ENCODE measurements around the gene RBM42. TPM values are rescaled to one million over a fixed set of nuclear protein-coding genes. Genes with fewer than 3 reads are reported as not detected.

RBM42 gene
- total and polyA plus RNA-seq, 9 of the 15 experiments (the other 6 are each of a cell fraction or from before 2014, with no cell fraction given) = 5.7 to 149 (median 32.4) TPM

- TF ChIP-seq DLX4 (CRISPR knock-in tag; IDR thresholded peaks at IDR 0.05) (no peak), RNF2 (IDR thresholded peaks at IDR 0.05) (peak; percentile 79), GABPB2 (CRISPR knock-in tag; conservative IDR thresholded peaks at IDR 0.05) (no peak), ZFX (CRISPR knock-in tag; IDR thresholded peaks at IDR 0.05) (peak; percentile 94), LCOR (CRISPR knock-in tag; IDR thresholded peaks at IDR 0.05) (peak; percentile 88), NONO (IDR thresholded peaks at IDR 0.05; ENCODE audit: low read depth in 2 of 2, low read length in 1 of 2) (peak; percentile 81 to 99), GATAD2B (IDR thresholded peaks at IDR 0.05; ENCODE audit: borderline replicate concordance) (peak; percentile 72; the same call in 1 of the 2 replicates), BRD9 (IDR thresholded peaks at IDR 0.05; ENCODE audit: low read depth, partially characterized antibody) (no peak), BRF1 (IDR thresholded peaks at IDR 0.05; ENCODE audit: borderline replicate concordance, extremely low read depth, insufficient read length) (no peak), JUN (IDR thresholded peaks at IDR 0.05; ENCODE audit: borderline replicate concordance, low read depth, low read length) (peak; percentile 59; the same call in 1 of the 2 replicates), JUN (CRISPR knock-in tag; IDR thresholded peaks at IDR 0.05; ENCODE audit: borderline replicate concordance) (peak; percentile 52; the same call in 1 of the 2 replicates), ZNF609 (CRISPR knock-in tag; IDR thresholded peaks at IDR 0.05; ENCODE audit: borderline replicate concordance) (peak; percentile 80; the same call in 1 of the 2 replicates), CREB1 (IDR thresholded peaks at IDR 0.05) (peak; percentile 45; the same call in 1 of the 2 replicates), CREB1 (CRISPR knock-in tag; IDR thresholded peaks at IDR 0.05) (peak; percentile 85), CXXC5 (CRISPR knock-in tag; IDR thresholded peaks at IDR 0.05) (peak; percentile 96)
- TF ChIP-seq, protein P1, sequence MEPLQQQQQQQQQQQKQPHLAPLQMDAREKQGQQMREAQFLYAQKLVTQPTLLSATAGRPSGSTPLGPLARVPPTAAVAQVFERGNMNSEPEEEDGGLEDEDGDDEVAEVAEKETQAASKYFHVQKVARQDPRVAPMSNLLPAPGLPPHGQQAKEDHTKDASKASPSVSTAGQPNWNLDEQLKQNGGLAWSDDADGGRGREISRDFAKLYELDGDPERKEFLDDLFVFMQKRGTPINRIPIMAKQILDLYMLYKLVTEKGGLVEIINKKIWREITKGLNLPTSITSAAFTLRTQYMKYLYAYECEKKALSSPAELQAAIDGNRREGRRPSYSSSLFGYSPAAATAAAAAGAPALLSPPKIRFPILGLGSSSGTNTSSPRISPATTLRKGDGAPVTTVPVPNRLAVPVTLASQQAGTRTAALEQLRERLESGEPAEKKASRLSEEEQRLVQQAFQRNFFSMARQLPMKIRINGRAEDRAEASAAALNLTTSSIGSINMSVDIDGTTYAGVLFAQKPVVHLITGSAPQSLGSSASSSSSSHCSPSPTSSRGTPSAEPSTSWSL (CRISPR knock-in tag; IDR thresholded peaks at IDR 0.05; ENCODE audit: borderline replicate concordance) = 0 out of 2 replicates have a peak, but pooled peaks have one; percentile 22
- TF ChIP-seq, protein P2, sequence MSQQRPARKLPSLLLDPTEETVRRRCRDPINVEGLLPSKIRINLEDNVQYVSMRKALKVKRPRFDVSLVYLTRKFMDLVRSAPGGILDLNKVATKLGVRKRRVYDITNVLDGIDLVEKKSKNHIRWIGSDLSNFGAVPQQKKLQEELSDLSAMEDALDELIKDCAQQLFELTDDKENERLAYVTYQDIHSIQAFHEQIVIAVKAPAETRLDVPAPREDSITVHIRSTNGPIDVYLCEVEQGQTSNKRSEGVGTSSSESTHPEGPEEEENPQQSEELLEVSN (IDR thresholded peaks at IDR 0.05; ENCODE audit: borderline replicate concordance in 1 of 2, extremely low read depth in 1 of 2, insufficient read depth in 1 of 2, insufficient read length in 1 of 2, low read depth in 1 of 2, low read length in 1 of 2, poor library complexity in 1 of 2, severe bottlenecking in 1 of 2) = peak; percentile 99 to 100
Observed at GRCh38 chr19:35643255-35644205, 14.7 kb downstream of the RBM42 start (continued).

All from K562 (cell line).